ENCODE results near the gene ADH1A.
"Not testable (repeated sequence)": the region's sequence is repeated elsewhere in the genome, so short reads cannot be mapped to it uniquely, and the experiment has no call there.

ADH1A gene

DNA sequence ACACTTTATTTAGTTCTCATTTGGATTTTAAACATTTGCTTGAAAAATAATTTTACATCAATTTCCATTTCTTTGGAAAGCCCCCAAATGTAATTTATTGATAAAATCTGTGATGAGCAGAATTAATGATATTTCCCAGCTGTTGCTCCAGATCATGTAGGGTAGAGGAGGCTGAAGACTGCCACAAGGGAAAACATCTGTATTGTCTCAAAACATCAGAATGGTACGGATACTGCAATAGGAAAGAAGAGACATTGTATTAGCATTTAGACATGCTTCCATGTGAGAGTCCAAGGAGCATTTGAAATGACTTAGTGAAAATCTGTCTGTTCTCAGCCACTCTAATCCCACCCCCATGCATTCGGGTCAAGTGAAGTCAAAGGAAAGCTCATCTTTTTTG lies 14.4 kb downstream of the ADH1A start:
- no peak for DNase-seq

DNA sequence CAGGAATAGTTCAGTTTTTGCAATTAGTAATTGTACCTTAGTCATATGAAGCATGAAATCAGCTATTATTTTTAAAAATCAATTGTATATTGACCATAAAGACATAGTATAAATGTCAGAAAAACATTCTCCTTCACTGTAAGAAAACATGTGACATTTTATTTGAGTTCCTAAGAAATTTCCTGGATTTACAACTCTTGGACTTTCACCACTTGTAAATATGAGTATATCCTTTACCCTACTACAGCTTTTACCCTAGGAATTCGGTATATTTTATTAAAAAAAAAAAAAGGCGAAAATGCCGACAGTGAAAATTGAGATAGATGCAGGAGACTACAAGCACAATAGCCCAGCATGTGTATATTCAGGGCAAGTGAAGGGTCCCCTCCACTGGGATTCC lies 14.9 kb downstream of the ADH1A start:
- DNase-seq = no peak

DNA sequence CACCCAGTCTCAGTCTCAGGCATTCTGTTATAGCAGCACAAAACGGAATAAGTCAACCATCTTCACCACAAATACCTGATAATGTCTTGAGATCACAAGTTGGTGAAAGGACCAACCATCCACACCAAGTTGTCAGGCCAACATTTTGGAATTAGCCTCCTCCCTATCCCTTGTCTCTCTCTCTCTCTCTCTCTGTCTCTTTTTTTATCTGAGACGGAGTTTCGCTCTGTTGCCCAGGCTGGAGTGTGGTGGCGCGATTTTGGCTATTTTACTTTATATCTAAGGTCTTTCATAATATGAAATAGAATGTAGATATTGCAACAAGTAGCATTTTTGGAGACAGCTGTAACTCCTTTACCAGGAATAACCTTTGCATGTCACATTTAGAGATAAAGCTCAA lies 15.7 kb downstream of the ADH1A start:
- DNase-seq = no peak

DNA sequence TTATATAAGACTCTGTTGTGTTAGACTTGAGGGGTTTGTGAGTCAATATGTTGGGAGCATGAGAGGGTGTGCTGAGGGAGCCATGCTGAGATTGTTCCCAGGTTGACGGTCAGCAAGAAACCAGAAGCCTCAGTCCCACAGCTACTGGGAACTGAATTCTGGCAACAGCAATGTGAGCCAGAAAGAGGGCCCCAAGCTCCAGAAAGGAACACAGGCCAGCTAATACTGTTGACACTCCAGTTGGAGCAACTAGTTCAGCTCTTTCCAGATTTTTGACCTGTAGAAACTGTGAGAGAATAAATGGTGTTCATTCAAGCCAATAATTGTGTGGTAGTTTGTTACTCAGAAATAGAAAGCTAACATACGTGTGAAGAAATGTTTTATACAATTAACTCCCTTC lies 17.1 kb downstream of the ADH1A start:
- DNase-seq = no peak

DNA sequence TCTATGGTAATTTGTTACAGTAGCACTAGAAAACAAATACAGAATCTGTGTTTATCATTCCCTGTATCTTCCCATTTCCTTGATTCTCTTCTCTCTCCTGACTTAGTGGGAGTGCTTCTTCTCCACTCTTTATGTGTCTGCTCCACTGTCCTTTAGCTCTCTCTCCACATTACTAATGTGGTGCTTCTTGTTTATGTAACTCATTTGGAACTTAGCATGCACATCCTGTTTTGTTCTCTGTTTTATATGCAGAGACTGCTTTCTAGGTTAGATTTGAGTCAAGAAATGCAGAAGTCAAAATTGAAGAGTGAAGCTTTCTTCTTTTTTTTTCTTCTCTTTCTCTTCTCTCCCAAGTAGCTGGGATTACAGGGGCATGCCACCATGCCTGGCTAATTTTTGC lies 25.9 kb downstream of the ADH1A start:
- no peak for DNase-seq

DNA sequence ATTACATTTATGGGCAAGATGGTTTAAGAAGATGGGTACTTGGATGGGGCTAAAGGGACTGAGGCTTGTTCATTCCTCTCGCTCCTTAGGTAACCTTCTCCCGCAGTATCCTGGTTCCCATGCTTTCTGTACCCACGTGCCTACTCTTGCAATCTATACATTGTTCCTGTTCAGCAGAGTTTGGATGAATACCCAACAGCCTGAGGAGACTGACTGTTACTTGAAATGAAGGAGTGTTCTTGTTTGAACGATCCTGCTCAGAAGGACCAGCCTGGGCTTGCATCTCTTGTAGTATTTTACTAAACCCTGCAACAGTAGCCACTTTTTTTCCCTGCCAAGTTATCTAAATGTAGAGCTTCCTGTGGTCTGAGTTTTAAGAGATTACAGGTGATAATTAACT lies 38.0 kb downstream of the ADH1A start:
- DNase-seq = no peak

DNA sequence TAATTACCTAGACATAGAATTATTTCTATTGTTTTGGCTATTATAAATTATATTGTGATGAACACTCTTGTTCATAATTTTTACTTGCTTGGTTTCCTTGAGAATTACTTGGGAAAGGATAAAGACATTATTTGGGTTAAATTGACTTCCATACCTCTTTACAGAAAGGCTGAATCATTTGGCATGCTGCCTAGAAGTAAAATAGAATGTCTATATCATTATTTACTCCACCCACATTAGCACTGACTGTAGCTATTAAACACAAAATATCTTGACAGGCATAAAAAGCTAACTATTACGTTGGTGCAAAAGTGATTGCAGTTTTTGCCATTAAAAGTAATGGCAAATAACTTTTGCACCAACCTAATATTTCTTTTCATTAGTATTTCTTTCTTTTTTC lies 42.1 kb downstream of the ADH1A start:
- peak; percentile 48 for DNase-seq

DNA sequence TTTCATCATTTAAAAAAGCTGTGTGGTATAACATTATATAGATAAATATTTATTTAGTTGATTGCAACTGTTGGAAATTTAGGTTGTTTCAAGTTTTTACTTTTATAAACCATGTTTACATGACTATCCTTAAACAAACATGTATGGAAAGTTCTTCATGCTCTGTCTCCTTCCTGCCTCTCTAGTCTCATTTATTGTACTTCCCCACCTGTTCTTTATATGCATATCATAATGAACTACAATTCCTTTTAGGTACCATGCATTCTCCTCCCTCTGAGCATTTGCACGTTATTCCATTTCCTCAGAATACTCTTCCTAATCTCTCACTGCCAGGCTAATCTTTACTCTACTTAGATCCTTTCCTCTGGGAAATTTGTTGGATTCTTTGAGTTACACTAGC lies 54.8 kb downstream of the ADH1A start:
- no peak for DNase-seq

DNA sequence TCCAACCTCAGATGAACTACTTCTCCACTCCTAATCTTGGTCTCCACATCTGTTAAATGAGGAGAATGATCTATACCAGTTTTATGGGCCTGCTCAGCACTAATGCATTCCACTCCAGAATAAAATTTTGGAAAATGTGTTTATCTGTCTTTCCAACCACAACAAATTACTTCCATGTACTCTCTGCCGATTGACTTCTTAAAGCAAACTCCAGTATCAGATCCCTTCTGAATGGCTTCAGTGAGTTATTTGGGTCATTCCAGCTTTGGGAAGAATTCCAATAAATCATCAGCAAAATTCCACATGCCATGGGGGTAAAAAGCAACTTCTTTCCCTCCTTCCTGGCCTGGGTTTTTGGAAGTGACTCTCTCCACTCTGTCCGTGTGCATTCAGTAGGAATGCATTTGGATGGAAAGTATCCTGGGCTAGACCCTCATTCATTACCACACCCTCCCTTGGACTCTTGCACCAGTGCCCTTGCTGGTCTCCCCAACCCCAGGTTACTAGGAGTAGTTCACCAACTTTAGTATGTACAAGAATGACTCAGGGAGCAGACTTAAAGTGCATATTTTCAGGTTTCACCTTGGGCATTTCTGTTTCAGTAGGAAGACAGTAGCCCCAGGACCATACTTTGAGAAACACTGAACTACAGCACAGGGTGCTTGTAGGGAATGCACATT lies 56.3 kb downstream of the ADH1A start:
- peak; percentile 46 for DNase-seq

DNA sequence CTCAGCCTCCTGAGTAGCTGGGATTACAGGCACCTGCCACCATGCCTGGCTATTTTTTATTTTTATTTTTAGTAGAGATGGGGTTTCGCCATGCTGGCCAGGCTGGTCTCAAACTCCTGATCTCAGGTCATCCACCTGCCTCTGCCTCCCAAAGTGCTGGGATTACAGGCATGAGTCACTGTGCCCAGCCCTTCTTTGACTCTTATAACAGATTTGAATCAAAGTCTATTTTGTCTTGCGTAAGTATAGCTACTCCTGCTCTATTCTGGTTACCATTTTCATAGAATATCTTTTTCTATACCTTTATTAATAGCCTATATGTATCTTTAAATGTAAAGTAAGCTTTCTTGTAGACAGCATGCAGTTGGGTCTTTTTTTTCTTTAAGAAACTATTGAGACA lies 57.4 kb downstream of the ADH1A start:
- not testable (repeated sequence) for DNase-seq

DNA sequence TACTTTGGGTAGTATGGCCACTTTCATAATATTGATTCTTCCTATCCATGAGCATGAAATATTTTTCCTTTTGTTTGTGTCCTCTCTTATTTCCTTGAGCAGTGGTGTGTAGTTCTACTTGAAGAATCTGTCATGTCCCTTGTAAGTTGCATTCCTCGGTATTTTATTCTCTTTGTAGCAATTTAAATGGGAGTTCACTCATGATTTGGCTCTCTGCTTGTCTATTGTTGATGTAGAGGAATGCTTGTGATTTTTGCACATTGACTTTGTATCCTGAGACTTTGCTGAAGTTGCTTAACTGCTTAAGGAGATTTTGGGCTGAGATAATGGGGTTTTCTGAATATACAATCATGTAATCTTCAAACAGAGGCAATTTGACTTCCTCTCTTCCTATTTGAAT lies 62.1 kb downstream of the ADH1A start:
- DNase-seq = not testable (repeated sequence)

DNA sequence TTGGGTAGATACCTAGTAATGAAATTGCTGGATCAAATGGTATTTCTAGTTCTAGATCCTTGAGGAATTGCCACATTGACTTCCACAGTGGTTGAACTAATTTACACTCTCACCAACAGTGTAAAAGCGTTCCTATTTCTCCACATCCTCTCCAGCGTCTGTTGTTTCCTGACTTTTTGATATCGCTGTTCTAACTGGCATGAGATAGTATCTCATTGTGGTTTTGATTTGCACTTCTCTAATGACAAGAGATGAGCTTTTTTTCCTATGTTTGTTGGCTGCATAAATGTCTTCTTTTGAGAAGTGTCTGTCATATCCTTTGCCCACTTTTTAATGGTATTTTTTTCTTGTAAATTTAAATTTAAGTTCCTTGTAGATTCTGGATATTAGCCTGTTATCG lies 63.1 kb downstream of the ADH1A start:
- not testable (repeated sequence) for DNase-seq
